ENCODE data around the gene TXNDC11. TPM values are rescaled to one million over a fixed set of nuclear protein-coding genes. Genes with fewer than 3 reads are reported as not detected.

The TXNDC11 gene
- total RNA-seq, 1 experiment from 2014 or later: 11.1 TPM

DNA sequence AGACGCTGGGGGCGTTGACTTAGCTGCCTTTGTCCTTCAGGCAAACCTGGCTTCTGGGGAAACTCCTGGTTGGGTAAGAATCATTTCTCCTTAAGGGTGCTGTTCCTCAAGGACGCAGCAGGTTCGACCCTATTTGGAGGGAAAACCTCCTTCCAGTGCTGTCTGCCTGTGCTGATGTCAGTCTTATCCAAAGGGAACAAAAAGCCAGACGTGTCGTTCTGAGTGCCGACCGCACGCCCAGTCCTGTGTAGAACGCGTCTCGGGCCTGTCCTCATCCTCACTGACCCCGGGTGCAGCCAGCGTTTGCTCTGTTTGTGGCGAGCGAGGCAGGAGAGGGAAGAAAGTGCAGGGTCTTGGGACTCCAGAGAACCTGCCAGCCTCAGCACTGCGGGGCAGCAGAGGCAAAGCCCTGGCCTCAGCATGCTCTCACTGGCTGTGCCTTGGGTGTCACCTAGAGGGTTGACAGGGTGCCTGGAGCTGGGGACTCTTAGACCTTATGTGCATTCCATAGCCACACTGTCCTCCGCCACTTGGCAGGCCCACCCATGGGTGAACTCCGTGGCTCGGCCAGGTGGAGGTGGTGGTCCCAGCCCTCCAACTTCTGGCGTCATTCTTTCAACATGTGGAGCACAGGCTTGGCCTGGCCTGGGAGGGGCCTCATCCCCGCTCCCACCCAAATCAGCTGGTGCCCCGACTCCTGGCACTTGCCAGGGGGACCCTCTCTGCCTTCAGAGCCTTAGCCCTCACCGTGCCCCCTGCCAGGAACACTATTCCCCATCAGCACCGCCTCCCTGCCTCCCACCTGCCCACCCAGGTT is 68.4 kb downstream of the TXNDC11 start:
- CTCF ChIA-PET: interaction anchor here (0.6 to 2.1 kb wide), 4 partner anchors 31 to 412 kb away, joined by 3 to 7 read pairs (median 4); no protein-coding TSS in a partner anchor
- TF ChIP-seq MXD4 (CRISPR knock-in tag; IDR thresholded peaks at IDR 0.05; ENCODE audit: borderline replicate concordance): no peak
- peaks cover 53% of the 10 kb centered on the region for H3K4me1 Mint-ChIP-seq
- H3K9me3 Mint-ChIP-seq: no peaks in the 10 kb centered on the region
- no peak for ATAC-seq
- H3K27ac Mint-ChIP-seq: peak overlapping the region; percentile 78
- DNase-seq (ENCODE audit: low spot score): no peak
- no peaks in the 10 kb centered on the region for H3K27me3 Mint-ChIP-seq (ENCODE audit: low read depth)
- POLR2A ChIA-PET: no interaction called here
- no peak overlapping the region for H3K4me3 Mint-ChIP-seq
- H3K36me3 Mint-ChIP-seq: peaks cover 30% of the 10 kb centered on the region

DNA sequence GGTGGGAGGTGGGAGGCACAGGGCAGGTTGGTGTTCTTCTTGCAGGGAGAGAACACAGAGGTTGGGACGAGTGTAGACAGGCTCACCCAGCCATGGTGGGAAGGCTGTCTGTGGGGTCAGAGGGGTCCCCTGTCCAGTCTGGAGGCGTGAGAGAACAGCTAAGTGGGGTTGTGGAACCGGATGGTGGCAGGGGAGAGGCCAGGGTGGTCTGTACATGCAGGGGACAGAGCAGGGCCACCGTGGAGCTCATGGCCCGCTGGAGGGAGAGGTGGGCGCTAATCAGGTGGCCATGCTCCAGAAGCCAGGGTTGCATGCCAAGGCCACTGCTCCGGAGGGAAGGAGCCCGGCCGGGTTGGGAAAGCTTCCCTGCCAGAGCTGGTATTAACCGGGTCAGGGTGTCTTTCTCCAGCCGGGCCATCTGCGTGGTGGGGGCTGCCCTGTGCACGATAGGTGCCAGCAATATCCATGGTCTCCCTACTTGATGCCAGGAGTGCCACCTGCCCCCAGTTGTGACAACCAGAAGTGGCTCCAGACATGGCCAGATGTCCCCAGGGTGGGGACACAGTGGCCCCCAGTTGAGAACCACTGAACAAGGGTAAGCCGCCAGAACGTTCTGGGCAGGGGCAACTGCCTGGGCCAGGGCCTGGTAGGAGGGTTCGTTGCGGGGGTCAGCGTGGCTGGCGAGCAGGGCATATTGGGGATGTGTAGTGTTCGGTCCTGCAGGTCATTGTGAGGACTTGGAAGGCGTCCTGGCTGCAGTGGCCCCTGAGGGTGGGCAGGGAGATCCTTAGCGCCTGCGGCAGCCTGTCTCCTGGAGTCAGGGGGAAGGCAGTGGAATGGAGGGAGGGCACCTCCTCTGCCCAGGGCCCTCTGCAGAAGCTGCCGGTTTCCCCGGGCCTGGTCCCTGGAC is 69.3 kb downstream of the TXNDC11 start:
- Mint-ChIP-seq H3K27ac (peak overlapping the region; percentile 86), H3K4me3 (no peak overlapping the region), H3K4me1 (peaks cover 53% of the 10 kb centered on the region)

DNA sequence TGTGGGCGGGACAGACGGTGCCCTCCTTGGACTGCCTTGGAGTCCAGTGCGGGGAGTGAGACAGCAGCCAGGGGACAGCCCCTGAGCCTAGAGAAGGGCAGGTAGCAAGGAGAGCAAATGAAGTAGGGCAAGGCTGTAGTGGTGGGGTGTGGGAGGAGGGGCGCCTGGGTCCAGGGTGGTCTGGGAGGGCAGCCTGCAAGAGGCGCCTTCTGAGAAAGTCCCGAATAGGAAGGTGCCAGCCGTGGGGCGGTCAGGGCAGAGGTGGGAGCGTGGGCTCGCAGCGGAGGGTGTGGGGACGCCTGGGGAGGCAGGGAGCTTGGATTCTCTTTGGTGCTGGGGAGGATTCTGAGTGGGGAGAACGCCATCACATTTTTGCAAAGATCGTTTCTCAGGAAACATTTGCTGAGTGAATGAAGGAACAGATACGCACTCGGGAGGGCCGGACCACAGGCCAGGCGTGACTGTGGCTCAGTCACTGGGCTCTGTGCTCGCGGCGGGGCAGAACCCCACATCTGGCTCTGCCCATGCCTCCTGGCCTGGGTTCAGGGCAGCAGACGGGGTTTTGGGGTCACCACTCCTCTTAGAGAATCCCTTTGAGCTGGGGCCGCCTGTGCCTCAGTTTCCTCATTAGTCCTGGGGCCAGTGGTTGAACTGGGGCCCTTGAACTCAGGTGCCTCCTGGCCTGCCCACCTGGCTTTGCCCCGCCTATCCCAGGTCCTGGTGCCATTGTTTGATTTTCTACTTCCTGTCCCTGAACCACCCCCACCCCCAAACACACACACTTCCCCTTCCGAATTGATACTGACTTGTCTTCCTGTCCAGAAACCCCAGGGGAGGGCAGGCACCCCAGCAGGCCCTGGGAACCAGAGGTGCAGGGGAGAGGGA is 70.2 kb downstream of the TXNDC11 start:
- DNase-seq (ENCODE audit: low spot score) (no peak), ATAC-seq (no peak)
- peaks cover 54% of the 10 kb centered on the region for H3K4me1 Mint-ChIP-seq
- H3K27ac Mint-ChIP-seq: peak overlapping the region; percentile 98
- no peaks in the 10 kb centered on the region for H3K9me3 Mint-ChIP-seq
- ChIA-PET POLR2A (no interaction called here), CTCF (interaction anchor here (2.1 kb wide), 1 partner anchor 276 kb away, joined by 7 read pairs; no protein-coding TSS in a partner anchor)
- peaks cover 16% of the 10 kb centered on the region for H3K36me3 Mint-ChIP-seq
- no peak overlapping the region; the same call in 1 of the 2 replicates for H3K4me3 Mint-ChIP-seq
- H3K27me3 Mint-ChIP-seq (ENCODE audit: low read depth): no peaks in the 10 kb centered on the region
- no peak for TF ChIP-seq EMX1 (CRISPR knock-in tag; IDR thresholded peaks at IDR 0.05)
- TF ChIP-seq NR3C1 (CRISPR knock-in tag; conservative IDR thresholded peaks at IDR 0.05; ENCODE audit: low read depth): no peak
- TF ChIP-seq NR2C2 (CRISPR knock-in tag; IDR thresholded peaks at IDR 0.05): no peak
- TF ChIP-seq TEAD4 (CRISPR knock-in tag; IDR thresholded peaks at IDR 0.05): no peak
- TF ChIP-seq PRRX2 (CRISPR knock-in tag; IDR thresholded peaks at IDR 0.05): no peak
- TF ChIP-seq MYBL2 (CRISPR knock-in tag; IDR thresholded peaks at IDR 0.05): no peak
- no peak for TF ChIP-seq ZBTB21 (CRISPR knock-in tag; IDR thresholded peaks at IDR 0.05; ENCODE audit: borderline replicate concordance)
- TF ChIP-seq, protein P1, sequence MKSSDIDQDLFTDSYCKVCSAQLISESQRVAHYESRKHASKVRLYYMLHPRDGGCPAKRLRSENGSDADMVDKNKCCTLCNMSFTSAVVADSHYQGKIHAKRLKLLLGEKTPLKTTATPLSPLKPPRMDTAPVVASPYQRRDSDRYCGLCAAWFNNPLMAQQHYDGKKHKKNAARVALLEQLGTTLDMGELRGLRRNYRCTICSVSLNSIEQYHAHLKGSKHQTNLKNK (CRISPR knock-in tag; IDR thresholded peaks at IDR 0.05): no peak
- no peak for TF ChIP-seq FOXP1 (CRISPR knock-in tag; IDR thresholded peaks at IDR 0.05; ENCODE audit: borderline replicate concordance)

More for the DNA sequence above, 69.3 kb downstream of the TXNDC11 start:
- no peak for ATAC-seq
- no peaks in the 10 kb centered on the region for H3K27me3 Mint-ChIP-seq (ENCODE audit: low read depth)
- H3K36me3 Mint-ChIP-seq: peaks cover 23% of the 10 kb centered on the region
- DNase-seq (ENCODE audit: low spot score): no peak
- CTCF ChIA-PET: interaction anchor here (0.6 to 2.1 kb wide), 3 partner anchors 31 to 411 kb away, joined by 3 to 7 read pairs (median 4); no protein-coding TSS in a partner anchor
- TF ChIP-seq ZNF416 (CRISPR knock-in tag; IDR thresholded peaks at IDR 0.05): no peak
- no peak for TF ChIP-seq EMX1 (CRISPR knock-in tag; IDR thresholded peaks at IDR 0.05)
- TF ChIP-seq NR2C2 (CRISPR knock-in tag; IDR thresholded peaks at IDR 0.05): no peak
- TF ChIP-seq, protein P2, sequence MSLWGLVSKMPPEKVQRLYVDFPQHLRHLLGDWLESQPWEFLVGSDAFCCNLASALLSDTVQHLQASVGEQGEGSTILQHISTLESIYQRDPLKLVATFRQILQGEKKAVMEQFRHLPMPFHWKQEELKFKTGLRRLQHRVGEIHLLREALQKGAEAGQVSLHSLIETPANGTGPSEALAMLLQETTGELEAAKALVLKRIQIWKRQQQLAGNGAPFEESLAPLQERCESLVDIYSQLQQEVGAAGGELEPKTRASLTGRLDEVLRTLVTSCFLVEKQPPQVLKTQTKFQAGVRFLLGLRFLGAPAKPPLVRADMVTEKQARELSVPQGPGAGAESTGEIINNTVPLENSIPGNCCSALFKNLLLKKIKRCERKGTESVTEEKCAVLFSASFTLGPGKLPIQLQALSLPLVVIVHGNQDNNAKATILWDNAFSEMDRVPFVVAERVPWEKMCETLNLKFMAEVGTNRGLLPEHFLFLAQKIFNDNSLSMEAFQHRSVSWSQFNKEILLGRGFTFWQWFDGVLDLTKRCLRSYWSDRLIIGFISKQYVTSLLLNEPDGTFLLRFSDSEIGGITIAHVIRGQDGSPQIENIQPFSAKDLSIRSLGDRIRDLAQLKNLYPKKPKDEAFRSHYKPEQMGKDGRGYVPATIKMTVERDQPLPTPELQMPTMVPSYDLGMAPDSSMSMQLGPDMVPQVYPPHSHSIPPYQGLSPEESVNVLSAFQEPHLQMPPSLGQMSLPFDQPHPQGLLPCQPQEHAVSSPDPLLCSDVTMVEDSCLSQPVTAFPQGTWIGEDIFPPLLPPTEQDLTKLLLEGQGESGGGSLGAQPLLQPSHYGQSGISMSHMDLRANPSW (CRISPR knock-in tag; conservative IDR thresholded peaks at IDR 0.05; ENCODE audit: low read depth): no peak
- no peak for TF ChIP-seq NFYB (CRISPR knock-in tag; conservative IDR thresholded peaks at IDR 0.05; ENCODE audit: low read depth)
- TF ChIP-seq ZBTB21 (CRISPR knock-in tag; IDR thresholded peaks at IDR 0.05; ENCODE audit: borderline replicate concordance): no peak
- TF ChIP-seq NR3C1 (CRISPR knock-in tag; conservative IDR thresholded peaks at IDR 0.05; ENCODE audit: low read depth): no peak
- TF ChIP-seq, protein P3, sequence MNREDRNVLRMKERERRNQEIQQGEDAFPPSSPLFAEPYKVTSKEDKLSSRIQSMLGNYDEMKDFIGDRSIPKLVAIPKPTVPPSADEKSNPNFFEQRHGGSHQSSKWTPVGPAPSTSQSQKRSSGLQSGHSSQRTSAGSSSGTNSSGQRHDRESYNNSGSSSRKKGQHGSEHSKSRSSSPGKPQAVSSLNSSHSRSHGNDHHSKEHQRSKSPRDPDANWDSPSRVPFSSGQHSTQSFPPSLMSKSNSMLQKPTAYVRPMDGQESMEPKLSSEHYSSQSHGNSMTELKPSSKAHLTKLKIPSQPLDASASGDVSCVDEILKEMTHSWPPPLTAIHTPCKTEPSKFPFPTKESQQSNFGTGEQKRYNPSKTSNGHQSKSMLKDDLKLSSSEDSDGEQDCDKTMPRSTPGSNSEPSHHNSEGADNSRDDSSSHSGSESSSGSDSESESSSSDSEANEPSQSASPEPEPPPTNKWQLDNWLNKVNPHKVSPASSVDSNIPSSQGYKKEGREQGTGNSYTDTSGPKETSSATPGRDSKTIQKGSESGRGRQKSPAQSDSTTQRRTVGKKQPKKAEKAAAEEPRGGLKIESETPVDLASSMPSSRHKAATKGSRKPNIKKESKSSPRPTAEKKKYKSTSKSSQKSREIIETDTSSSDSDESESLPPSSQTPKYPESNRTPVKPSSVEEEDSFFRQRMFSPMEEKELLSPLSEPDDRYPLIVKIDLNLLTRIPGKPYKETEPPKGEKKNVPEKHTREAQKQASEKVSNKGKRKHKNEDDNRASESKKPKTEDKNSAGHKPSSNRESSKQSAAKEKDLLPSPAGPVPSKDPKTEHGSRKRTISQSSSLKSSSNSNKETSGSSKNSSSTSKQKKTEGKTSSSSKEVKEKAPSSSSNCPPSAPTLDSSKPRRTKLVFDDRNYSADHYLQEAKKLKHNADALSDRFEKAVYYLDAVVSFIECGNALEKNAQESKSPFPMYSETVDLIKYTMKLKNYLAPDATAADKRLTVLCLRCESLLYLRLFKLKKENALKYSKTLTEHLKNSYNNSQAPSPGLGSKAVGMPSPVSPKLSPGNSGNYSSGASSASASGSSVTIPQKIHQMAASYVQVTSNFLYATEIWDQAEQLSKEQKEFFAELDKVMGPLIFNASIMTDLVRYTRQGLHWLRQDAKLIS (CRISPR knock-in tag; IDR thresholded peaks at IDR 0.05; ENCODE audit: borderline replicate concordance): no peak
- no peak for TF ChIP-seq SMAD4 (CRISPR knock-in tag; IDR thresholded peaks at IDR 0.05)
- no peak for TF ChIP-seq GTF2I (CRISPR knock-in tag; conservative IDR thresholded peaks at IDR 0.05)
- no peak for TF ChIP-seq ZNF671 (CRISPR knock-in tag; IDR thresholded peaks at IDR 0.05)
- no peak for TF ChIP-seq NR1H2 (CRISPR knock-in tag; IDR thresholded peaks at IDR 0.05)
- H3K9me3 Mint-ChIP-seq: no peaks in the 10 kb centered on the region
- POLR2A ChIA-PET: no interaction called here
